WTC11 (cell line): ENCODE data around the gene IRS1. TPM values are rescaled to one million over a fixed set of nuclear protein-coding genes. Genes with fewer than 3 reads are reported as not detected.
A peak's percentile ranks its signal among the peaks of the same experiment; 100 is the strongest.

Source experiments
- ATAC-seq: fragments of 200-7000 bp; cut with Tn5 transposase; 2 replicates; pipeline ENCODE4 v1.10.0; 2021; ENCODE audit warnings: mild to moderate bottlenecking, moderate library complexity
- CTCF ChIA-PET: fragments of 300-600 bp; sonication (Branson Sonifier 250); formaldehyde crosslinking; loops from one replicate; lab custom pipeline; 2021; ENCODE audit warnings: antibody characterized with exemption; lab: Charles Lee
- POLR2A ChIA-PET: fragments of 350-600 bp; sonication (Branson Sonifier 250); formaldehyde crosslinking; loops from one replicate; lab custom pipeline; 2021; ENCODE audit warnings: antibody characterized with exemption; lab: Charles Lee
- DNase-seq: peaks from one replicate; pipeline ENCODE4 v3.0.0; 2021; ENCODE audit warnings: low spot score
- H3K27ac Mint-ChIP-seq: 2 replicates; pipeline ENCODE4 v1.8.0; 2021; ENCODE audit warnings: mixed read lengths
- H3K27me3 Mint-ChIP-seq: 2 replicates; pipeline ENCODE4 v1.8.0; 2021; ENCODE audit warnings: low read depth, mild to moderate bottlenecking, moderate library complexity, mixed read lengths
- H3K36me3 Mint-ChIP-seq: 2 replicates; pipeline ENCODE4 v1.8.0; 2021; ENCODE audit warnings: mixed read lengths
- H3K4me1 Mint-ChIP-seq: 2 replicates; pipeline ENCODE4 v1.8.0; 2022; ENCODE audit warnings: mixed read lengths
- H3K4me3 Mint-ChIP-seq: 2 replicates; pipeline ENCODE4 v1.8.0; 2021; ENCODE audit warnings: mild to moderate bottlenecking, moderate library complexity, mixed read lengths
- H3K9me3 Mint-ChIP-seq: 2 replicates; pipeline ENCODE4 v1.8.0; 2021; ENCODE audit warnings: mixed read lengths
- CBFB ChIP-seq: sonication (generic); formaldehyde crosslinking; IDR thresholded peaks from 2 replicates; pipeline ENCODE4 v1.8.1; 2022; ENCODE audit warnings: mild to moderate bottlenecking, low read depth, missing genetic modification reagents
- ELF4 ChIP-seq: sonication (generic); formaldehyde crosslinking; IDR thresholded peaks from 2 replicates; pipeline ENCODE4 v1.8.1; 2022; ENCODE audit warnings: low read depth, mild to moderate bottlenecking, moderate library complexity, missing genetic modification reagents
- ESRRA ChIP-seq: sonication (generic); formaldehyde crosslinking; IDR thresholded peaks from 2 replicates; pipeline ENCODE4 v1.8.1; 2022; ENCODE audit warnings: mild to moderate bottlenecking, missing genetic modification reagents, borderline replicate concordance
- GABPB1 ChIP-seq: sonication (generic); formaldehyde crosslinking; IDR thresholded peaks from 2 replicates; pipeline ENCODE4 v1.8.1; 2023; ENCODE audit warnings: mild to moderate bottlenecking, missing genetic modification reagents
- HMGA2 ChIP-seq: fragments of 250-450 bp; sonication (Bioruptor Pico); IDR thresholded peaks from 2 replicates; pipeline ENCODE4 v1.4.0; 2021; ENCODE audit warnings: mild to moderate bottlenecking, moderate library complexity
- JAZF1 ChIP-seq: fragments of 250-450 bp; sonication (Bioruptor Pico); IDR thresholded peaks from 2 replicates; pipeline ENCODE4 v1.9.0; 2021; ENCODE audit warnings: moderate library complexity, mild to moderate bottlenecking, inconsistent platforms
- MAX ChIP-seq: sonication (generic); formaldehyde crosslinking; IDR thresholded peaks from 2 replicates; pipeline ENCODE4 v1.8.0; 2022; ENCODE audit warnings: mild to moderate bottlenecking, missing genetic modification reagents
- NFATC4 ChIP-seq: fragments of 250-450 bp; sonication (Bioruptor Pico); IDR thresholded peaks from 2 replicates; pipeline ENCODE4 v1.9.0; 2021; ENCODE audit warnings: mild to moderate bottlenecking
- TEAD1 ChIP-seq: sonication (generic); formaldehyde crosslinking; IDR thresholded peaks from 2 replicates; pipeline ENCODE4 v1.8.0; 2022; ENCODE audit warnings: mild to moderate bottlenecking, missing genetic modification reagents
- TP53 ChIP-seq: sonication (generic); formaldehyde crosslinking; IDR thresholded peaks from 2 replicates; pipeline ENCODE4 v1.8.1; 2023; ENCODE audit warnings: mild to moderate bottlenecking, missing genetic modification reagents
- ZNF219 ChIP-seq: sonication (generic); formaldehyde crosslinking; IDR thresholded peaks from 2 replicates; pipeline ENCODE4 v1.8.0; 2023; ENCODE audit warnings: missing genetic modification reagents, mild to moderate bottlenecking, borderline replicate concordance
- ZNF317 ChIP-seq: sonication (generic); formaldehyde crosslinking; IDR thresholded peaks from 2 replicates; pipeline ENCODE4 v1.8.1; 2023; ENCODE audit warnings: low read depth, mild to moderate bottlenecking, moderate library complexity, missing genetic modification reagents, borderline replicate concordance
- ZNF423 ChIP-seq: fragments of 250-450 bp; sonication (Bioruptor Pico); IDR thresholded peaks from 2 replicates; pipeline ENCODE4 v2.1.2; 2022; ENCODE audit warnings: mild to moderate bottlenecking, moderate library complexity
- ZNF425 ChIP-seq: fragments of 250-450 bp; sonication (Bioruptor Pico); conservative IDR thresholded peaks from 2 replicates; pipeline ENCODE4 v1.9.0; 2021; ENCODE audit warnings: mild to moderate bottlenecking
- total RNA-seq: library from RNA; stranded (reverse); gene quantifications from 3 replicates; pipeline ENCODE4 v1.2.3, GENCODE V29; 2021
- TF ChIP-seq, protein P1 (sequence below): sonication (generic); formaldehyde crosslinking; IDR thresholded peaks from 2 replicates; pipeline ENCODE4 v1.8.1; 2023; ENCODE audit warnings: mild to moderate bottlenecking, missing genetic modification reagents, borderline replicate concordance

Gene IRS1
- total RNA-seq, 1 experiment from 2014 or later: 22.9 TPM

DNA sequence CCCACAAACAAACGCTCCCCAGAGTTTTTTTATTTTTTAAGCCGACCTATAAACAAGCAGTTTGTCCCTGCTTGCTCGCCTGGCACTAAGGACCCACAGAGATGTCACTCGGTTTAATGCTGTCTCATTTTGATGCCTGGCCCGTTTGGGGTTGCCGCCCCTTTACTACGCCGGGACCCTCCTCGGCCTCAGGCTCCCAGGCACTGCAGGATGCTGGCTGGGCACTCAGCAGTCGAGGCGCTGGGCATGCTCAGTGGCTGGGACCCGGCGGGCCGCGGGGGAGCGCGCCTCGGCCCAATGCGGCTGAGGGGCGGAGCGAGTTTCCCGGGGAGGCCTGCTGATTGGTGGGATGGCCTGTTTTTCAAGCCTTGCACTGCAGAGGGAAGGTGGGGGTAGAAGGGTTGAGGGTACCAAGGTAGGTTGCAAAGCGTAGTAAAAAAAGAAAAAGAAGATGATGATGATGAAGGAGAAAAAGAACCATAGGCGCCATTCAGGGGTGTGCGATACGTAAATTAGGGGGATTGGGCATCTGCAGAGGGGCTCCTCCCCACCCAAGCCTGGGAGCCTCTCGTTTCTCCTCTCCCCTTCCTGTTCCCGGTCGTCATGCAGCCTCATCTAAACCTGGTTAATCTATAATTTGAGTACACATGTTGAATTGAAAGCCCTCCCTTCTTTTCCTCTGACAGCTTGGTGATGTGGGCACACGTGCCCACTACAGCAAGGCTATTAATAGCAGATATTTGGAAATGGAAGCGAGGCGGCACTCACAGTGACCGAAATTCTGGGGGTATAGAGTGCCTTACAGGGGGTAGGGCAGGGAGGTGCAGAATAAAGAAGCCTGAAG lies 1.5 kb upstream of the IRS1 start (continued):
- TF ChIP-seq TEAD1 (peak; percentile 70; the same call in 1 of the 2 replicates), ZNF425 (CRISPR knock-in tag) (no peak), ELF4 (CRISPR knock-in tag) (no peak), ESRRA (CRISPR knock-in tag) (no peak), NFATC4 (CRISPR knock-in tag) (no peak), JAZF1 (CRISPR knock-in tag) (no peak), MAX (CRISPR knock-in tag) (peak; percentile 81; the same call in 1 of the 2 replicates), HMGA2 (CRISPR knock-in tag) (no peak), GABPB1 (no peak), TP53 (peak; percentile 74; the same call in 1 of the 2 replicates), ZNF317 (CRISPR knock-in tag) (no peak)
- TF ChIP-seq, protein P1, sequence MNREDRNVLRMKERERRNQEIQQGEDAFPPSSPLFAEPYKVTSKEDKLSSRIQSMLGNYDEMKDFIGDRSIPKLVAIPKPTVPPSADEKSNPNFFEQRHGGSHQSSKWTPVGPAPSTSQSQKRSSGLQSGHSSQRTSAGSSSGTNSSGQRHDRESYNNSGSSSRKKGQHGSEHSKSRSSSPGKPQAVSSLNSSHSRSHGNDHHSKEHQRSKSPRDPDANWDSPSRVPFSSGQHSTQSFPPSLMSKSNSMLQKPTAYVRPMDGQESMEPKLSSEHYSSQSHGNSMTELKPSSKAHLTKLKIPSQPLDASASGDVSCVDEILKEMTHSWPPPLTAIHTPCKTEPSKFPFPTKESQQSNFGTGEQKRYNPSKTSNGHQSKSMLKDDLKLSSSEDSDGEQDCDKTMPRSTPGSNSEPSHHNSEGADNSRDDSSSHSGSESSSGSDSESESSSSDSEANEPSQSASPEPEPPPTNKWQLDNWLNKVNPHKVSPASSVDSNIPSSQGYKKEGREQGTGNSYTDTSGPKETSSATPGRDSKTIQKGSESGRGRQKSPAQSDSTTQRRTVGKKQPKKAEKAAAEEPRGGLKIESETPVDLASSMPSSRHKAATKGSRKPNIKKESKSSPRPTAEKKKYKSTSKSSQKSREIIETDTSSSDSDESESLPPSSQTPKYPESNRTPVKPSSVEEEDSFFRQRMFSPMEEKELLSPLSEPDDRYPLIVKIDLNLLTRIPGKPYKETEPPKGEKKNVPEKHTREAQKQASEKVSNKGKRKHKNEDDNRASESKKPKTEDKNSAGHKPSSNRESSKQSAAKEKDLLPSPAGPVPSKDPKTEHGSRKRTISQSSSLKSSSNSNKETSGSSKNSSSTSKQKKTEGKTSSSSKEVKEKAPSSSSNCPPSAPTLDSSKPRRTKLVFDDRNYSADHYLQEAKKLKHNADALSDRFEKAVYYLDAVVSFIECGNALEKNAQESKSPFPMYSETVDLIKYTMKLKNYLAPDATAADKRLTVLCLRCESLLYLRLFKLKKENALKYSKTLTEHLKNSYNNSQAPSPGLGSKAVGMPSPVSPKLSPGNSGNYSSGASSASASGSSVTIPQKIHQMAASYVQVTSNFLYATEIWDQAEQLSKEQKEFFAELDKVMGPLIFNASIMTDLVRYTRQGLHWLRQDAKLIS: peak; percentile 24; the same call in 1 of the 2 replicates

DNA sequence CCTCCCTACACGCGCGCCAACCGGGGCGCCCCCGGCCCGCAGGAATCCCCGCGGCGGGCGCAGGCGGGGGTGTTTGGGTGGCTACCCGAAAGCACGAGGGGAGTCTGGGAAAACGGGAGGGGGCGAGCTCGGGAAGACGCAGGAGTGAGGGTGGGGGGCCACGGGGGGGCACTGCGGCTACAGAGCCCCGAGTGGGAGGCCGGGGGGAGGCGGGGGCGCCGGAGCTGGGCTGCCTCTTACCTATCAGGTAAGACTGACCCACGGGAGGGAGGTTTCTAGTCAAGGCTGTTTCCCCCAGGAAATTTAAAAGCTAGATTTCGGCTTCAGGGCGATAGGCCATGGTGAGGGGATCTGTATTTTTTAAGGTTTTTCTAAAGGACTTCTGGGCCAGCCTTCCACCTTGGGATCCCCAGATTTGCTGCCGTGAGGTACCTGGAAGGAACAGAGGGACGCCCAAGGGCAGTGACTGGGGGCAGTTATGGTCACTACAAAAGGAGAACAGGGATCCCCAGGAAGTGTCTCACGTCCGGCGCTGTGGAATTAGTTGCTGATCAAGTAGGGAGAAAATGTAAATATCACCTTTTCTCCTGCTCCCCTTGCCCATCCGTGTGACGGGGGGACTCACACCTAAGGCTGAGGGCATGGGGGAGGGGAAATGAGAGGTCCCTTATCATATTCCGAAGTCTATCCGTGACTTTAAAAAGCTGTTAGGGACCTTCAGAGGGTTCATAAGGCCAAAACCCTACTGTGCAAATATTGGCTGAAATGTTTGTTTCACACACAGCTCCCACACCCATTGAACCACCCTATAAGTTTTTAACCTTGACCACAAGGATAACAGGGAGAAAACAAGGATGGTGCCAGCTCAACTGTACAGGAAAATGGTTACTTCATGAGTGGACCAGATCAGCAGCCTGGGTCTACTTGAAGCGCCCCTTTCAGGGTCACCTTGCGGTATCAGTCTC lies 638 bp upstream of the IRS1 start:
- TF ChIP-seq GABPB1: peak; percentile 37; the same call in 1 of the 2 replicates
- peak; percentile 92 for TF ChIP-seq ZNF423 (CRISPR knock-in tag)
- peak; percentile 18; the same call in 1 of the 2 replicates for TF ChIP-seq CBFB (CRISPR knock-in tag)
- no peak for TF ChIP-seq ZNF219 (CRISPR knock-in tag)
- H3K27me3 Mint-ChIP-seq: no peaks in the 10 kb centered on the region
- peak overlapping the region; percentile 85 for H3K4me3 Mint-ChIP-seq
- no peaks in the 10 kb centered on the region for H3K9me3 Mint-ChIP-seq
- peaks cover 40% of the 10 kb centered on the region for H3K4me1 Mint-ChIP-seq
- POLR2A ChIA-PET: interaction anchor here (1.9 to 2.3 kb wide), 3 partner anchors 10 to 769 kb away, joined by 7 to 11 read pairs (median 7); partner anchors contain the start of gene RHBDD1
- peak overlapping the region; percentile 49; the same call in 1 of the 2 replicates for H3K27ac Mint-ChIP-seq
- ATAC-seq: no peak
- CTCF ChIA-PET: interaction anchor here (0.6 to 1.4 kb wide), 13 partner anchors 35 to 1137 kb away, joined by 3 to 6 read pairs (median 3); no protein-coding TSS in a partner anchor
- peaks cover 16% of the 10 kb centered on the region for H3K36me3 Mint-ChIP-seq
- DNase-seq: no peak
